ENCODE data around the gene TUBB3.
"Not testable (repeated sequence)": the region's sequence is repeated elsewhere in the genome, so short reads cannot be mapped to it uniquely, and the experiment has no call there.

The TUBB3 gene

GRCh38 chr16:89919535-89920406, 3.4 kb upstream of the TUBB3 start:
- DNase-seq, result no peak

DNA sequence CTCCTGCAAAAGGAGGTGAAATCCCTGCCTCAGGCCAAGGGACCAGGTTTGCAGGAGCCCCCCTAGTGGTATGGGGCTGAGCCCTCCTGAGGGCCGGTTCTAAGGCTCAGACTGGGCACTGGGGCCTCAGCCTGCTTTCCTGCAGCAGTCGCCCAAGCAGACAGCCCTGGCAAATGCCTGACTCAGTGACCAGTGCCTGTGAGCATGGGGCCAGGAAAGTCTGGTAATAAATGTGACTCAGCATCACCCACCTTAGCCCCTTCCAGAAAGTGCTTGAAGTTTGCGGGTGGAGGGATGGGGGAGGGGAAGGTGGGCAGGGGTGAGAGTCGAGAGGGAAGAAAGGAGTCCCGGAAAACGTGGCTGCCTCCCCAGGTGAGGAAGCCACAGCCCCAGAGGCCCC, 2.4 kb upstream of the TUBB3 start:
- DNase-seq, result no peak

GRCh38 chr16:89921131-89921701, 1.9 kb upstream of the TUBB3 start:
- DNase-seq, result no peak

DNA sequence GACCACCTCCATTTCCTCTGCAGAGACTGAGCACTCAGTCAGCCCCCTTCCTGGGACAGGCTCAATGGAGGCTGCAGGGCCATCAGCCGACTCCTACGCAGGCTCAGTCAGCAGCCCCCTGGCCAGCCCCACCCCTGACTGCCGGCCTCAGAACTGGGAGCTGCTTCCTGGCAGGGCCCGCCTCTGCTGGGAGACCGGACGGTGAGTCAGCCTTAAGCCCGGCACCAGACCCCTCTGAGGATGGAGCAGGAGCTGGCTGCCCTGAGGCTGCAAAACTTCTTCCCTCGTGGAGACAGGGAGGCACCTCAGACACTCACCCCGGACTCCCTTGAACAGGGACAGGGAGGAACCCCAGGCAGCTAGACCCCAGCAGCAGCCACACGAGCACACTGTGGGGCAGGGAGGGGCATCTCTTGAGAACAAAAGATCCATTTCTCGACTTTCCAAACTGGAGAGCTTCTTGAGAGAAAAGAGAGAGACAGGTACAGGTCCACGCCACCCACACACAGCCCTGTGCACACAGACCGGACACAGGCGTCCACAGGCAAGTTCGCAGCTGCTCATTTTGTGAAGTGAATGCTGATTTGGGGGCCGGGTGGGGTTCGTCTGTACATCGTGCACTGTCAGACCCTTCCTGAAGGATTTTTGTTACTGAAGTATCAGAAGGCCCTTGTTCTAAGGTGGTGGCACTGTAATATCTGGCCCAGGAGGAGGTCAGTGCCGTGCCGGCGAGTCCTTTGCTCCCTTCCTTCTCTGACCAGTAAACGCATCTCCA, 1.3 kb upstream of the TUBB3 start:
- DNase-seq, result no peak

DNA sequence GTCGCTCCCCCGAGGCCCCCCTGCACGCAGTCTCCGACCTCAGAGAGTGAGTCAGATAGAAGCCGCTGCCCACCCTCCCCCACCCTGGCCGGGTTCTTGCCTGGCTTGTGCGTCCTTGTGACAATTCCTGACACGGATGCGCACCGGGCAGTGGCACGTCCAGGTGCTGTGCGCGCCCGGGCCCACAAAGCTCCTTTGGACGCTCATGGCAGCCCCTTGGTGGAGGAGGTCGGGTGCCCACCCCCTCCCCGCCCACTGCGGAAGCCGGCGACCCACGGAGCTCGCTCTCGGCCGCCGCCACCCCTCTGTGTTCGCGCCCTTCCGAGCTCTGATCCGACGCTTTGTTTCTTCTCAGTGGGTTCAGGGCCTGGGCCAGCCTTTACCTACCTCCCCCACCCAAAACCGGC, 662 bp upstream of the TUBB3 start:
- DNase-seq, result no peak

GRCh38 chr16:89923640-89924296, 626 bp downstream of the TUBB3 start:
- no peak for DNase-seq

DNA sequence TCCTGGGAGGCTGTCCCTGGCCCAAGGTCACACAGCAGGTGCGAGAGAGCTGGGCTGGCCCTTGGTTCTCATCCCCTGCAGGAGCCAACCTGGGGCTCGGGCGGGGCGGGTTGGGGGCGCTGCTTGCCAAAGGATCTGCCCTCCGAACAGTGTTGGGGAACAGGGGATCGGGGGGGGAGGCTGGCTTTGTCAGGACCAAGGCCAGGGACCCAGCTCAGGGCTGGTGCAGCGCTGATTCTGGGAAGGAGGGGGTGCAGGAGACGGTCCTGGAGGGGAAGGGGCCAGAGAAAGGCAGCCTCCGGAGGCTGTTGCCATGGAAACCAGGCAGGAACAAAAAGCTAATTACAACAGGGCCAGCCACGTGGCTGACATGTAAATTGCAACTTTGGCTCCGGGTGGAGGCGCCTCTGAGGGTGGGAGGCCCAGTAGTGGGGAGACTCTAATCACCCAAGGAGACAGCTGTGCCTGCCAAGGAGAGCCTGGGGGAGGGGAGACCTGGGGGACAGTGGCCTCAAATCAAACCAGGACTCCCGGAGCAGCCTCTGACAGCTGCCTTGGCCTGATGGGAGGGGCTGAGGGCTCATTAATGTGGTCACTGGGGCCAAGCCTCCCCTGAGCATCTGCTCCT, 1.3 kb downstream of the TUBB3 start:
- no peak for DNase-seq

- no peak for DNase-seq
Observed at GRCh38 chr16:89924925-89925307, 1.8 kb downstream of the TUBB3 start.

- no peak for DNase-seq
Observed at GRCh38 chr16:89925596-89926079, 2.5 kb downstream of the TUBB3 start.

DNA sequence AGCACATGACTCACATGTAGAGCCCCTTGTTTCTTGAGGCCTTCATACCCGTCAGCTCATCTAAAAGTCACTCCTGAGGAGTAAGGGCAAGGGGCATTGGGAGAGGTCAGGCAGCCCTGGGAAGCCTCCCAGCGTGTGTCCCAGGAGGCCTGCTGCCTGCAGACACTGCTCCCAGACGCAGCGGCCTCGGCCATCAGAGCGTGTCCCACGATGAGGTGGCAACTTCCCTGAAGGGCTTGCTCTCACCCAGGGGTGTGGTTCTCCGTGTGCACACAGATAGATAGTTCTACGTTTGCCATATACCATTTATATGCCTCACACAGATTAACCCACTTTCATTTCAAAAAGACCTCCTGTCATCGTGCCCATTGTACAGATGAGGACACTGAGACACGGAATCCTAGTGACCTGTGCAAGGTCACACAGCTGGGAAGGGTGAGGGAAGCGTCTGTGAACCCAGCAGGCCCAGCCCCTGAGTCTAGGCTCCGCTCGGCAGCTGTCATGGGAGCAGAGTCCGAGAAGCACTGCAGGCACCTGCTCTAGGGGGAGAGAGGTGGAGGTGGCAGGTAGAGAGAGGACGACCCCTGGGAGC, 8.3 kb downstream of the TUBB3 start:
- DNase-seq, result no peak

- no peak for DNase-seq
Observed at GRCh38 chr16:89931964-89932363, 8.8 kb downstream of the TUBB3 start.

- not testable (repeated sequence) for DNase-seq
Observed at GRCh38 chr16:89934019-89934418, 10.9 kb downstream of the TUBB3 start.

GRCh38 chr16:89934611-89935553, 11.7 kb downstream of the TUBB3 start:
- DNase-seq, result no peak

DNA sequence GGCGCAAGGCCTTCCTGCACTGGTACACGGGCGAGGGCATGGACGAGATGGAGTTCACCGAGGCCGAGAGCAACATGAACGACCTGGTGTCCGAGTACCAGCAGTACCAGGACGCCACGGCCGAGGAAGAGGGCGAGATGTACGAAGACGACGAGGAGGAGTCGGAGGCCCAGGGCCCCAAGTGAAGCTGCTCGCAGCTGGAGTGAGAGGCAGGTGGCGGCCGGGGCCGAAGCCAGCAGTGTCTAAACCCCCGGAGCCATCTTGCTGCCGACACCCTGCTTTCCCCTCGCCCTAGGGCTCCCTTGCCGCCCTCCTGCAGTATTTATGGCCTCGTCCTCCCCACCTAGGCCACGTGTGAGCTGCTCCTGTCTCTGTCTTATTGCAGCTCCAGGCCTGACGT, 12.5 kb downstream of the TUBB3 start:
- not testable (repeated sequence) for DNase-seq

GRCh38 chr16:89936034-89936433, 12.9 kb downstream of the TUBB3 start:
- DNase-seq, result no peak

DNA sequence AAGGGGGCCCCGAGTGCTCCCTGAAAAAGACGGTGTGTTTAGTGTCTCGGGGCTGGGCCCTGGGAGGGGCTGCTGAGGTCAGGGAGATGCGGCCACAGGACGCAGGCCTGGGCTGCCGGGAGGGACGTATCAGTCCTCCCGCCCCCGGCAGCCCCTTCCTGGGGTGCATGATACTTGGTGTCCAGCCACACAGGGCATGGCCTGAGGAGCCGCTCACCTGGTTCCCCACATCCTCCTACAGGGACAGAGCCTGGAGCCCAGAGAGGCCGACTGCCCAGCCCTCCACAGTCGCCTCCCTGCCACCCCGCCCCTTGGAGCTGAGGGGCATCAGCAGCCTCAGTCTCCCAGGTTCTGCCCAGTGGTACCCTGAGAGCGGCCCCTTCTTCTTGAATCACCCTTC, 13.4 kb downstream of the TUBB3 start:
- DNase-seq, result no peak

DNA sequence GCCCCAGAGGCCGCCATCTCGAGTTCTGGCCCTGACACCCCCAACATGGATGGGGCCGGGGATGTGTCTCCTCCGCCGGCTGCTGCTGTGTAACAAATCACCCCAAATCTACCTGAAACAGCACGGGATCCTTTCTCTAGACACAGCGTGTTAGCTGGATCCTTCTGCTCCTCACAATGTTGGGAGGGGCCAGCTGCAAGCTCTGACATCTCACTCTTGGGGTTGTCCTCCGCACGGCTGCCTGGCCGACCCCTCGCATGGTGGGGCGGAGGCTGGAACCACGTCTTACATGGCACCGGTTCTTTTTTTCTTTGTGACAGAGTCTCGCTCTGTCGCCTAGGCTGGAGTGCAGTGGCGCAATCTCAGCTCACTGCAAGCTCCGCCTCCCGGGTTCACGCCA, 13.8 kb downstream of the TUBB3 start:
- DNase-seq, result no peak

DNA sequence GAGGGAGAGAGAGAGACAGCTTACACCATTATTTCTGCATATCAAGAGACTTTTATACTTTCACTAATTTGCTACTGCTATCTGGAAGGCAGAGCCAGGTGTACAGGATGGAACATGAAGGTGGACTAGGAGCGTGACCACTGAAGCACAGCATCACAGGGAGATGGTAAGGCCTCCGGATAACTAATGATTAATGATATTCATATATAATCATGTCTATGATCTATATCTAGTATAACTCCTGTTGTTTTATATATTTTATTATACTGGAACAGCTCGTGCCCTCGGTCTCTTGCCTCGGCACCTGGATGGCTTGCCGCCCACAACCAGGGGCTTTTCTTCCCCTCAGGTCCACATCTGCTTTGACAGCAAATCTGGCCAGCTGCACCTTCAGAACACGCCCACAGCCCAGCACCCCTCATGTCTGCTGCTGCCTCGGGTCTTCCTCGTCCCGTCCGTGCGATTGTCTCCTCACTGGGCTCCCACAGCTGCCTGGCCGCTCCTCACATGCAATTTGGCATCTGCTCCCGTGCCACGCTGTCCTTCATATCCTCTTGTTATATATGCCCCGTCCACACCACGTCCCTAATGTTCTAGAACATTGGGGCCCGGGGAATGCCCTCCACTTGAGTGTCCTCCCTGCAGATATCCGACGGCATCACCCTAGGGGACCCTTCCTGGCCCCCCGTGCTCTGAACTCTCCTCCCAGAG, 15.2 kb downstream of the TUBB3 start:
- no peak for DNase-seq

DNA sequence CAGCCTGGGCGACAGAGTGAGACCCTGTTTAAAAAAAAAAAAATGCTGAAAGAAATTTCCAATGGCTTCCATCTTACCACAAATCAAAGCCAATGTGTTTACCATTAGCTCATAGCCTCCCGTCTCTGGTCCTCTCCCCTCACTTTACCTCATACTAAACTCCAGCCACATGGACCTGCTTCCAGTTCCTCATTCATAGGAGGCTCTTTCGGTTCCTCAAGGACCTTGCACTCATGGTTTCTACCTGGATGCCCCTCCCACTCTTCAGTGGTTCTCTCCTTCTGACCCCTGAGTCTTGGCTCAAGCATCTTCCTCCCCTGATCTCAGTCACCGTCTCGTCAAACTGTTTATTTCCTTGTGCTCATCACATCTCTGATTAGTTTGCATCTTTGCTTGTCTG, 21.6 kb downstream of the TUBB3 start:
- DNase-seq, result no peak

DNA sequence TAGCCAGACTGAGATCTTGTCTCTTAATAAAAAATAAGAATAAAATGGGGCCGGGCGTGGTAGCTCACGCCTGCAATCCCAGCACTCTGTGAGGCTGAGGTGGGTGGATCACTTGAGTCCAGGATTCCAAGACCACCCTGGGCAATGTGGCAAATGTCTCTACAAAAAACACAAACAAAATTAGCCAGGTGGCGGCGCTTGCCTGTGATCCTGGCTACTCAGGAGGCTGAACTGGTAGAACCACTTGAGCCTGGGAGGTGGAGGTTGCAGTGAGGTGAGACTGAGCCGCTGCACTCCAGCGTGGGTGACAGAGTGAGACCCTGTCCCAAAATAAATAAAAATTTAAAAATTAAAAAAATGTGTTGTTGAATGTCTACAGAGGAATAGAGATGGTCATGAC, 22.5 kb downstream of the TUBB3 start:
- no peak for DNase-seq
